ENCODE results near the gene PRSS33. TPM values are rescaled to one million over a fixed set of nuclear protein-coding genes. Genes with fewer than 3 reads are reported as not detected.

The PRSS33 gene
- total and polyA plus RNA-seq, 2 of the 8 experiments (the other 6 are each of a cell fraction or from before 2014, with no cell fraction given): 0.09 TPM; not detected in 1

DNA sequence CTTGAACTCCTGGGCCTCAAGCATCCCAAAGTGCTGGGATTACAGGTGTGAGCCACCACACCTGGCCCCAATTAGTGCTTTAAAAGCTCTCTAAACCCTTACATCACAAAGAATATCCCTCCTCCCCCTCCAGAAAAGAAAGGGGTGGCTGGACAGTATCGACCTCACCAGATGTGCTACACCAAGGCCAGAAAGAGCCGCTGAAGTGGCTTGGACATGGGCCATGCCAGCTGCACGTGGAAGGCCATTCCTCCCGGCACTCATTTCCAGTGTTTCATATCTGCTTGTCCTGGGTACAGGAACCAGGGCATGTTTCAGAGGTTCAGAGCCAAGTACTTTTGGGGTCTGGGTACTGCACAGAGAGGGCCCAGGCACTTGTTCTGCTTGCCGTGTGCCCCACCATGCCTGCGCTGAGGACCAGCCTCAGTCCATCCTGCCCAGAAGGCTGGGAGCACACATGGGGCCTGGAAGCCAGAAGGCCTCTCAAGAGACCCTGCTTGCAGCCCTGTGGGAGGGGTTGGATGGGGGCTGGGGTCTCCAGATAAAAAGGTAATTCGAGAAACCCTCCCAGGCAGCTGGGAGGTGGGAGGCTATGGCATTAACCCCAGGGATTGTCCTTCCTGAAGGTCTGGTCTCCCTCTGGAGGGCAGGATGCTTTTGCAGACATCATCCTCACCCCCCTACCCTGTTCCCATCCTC, 38.5 kb downstream of the PRSS33 start:
- CTCF ChIA-PET (ENCODE audit: partially characterized antibody): interaction anchor here (1.3 kb wide), 1 partner anchor 90 kb away, joined by 3 read pairs; no protein-coding TSS in a partner anchor

More for the DNA sequence above, 38.5 kb downstream of the PRSS33 start:
- Histone ChIP-seq H3K79me2 (ENCODE audit: control insufficient read depth in 1 of 2, insufficient read depth in 2 of 2, low read length in 2 of 2) (peaks cover 9 to 18% of the 10 kb centered on the region in 2 experiments), H2BK20ac (ENCODE audit: low read length) (no peak overlapping the region), H4K20me1 (replicated peaks in 1 of 2; ENCODE audit: control insufficient read depth in 1 of 2, insufficient read depth in 2 of 2, low read length in 2 of 2) (peaks cover under 1 to 2% of the 10 kb centered on the region in 2 experiments), H3K27ac (ENCODE audit: low read depth, low read length) (no peak overlapping the region), H3K4ac (replicated peaks; ENCODE audit: insufficient read length, low read depth, low read length) (no peak overlapping the region), H3K4me1 (replicated peaks in 1 of 4; ENCODE audit: control insufficient read depth in 3 of 4, insufficient read depth in 4 of 4, low read length in 3 of 4) (peaks cover 0 to 7% (median 3%) of the 10 kb centered on the region in 4 experiments; a peak in 6 of 7 replicates), H2BK12ac (ENCODE audit: low read depth, low read length) (no peak overlapping the region), H3K4me2 (ENCODE audit: insufficient read depth in 1 of 2, low read depth in 2 of 2, low read length in 2 of 2) (no peak overlapping the region), H2AFZ (ENCODE audit: low read length) (no peak overlapping the region), H2BK5ac (ENCODE audit: low read depth, low read length) (no peak overlapping the region; the same call in 1 of the 2 replicates), H3K56ac (replicated peaks; ENCODE audit: insufficient read length, low read depth, low read length) (no peak overlapping the region), H3K9ac (replicated peaks in 1 of 4; ENCODE audit: extremely low read depth in 1 of 4, low read depth in 3 of 4, low read length in 3 of 4) (no peak overlapping the region), H2BK15ac (ENCODE audit: low read length) (no peak overlapping the region), H2AK5ac (ENCODE audit: low read depth, low read length) (no peak overlapping the region), H3K4me3 (ENCODE audit: extremely low read depth in 1 of 4, insufficient read depth in 2 of 4, low read depth in 3 of 4, low read length in 4 of 4) (no peak overlapping the region), H3K18ac (ENCODE audit: extremely low read depth, low read length) (no peak overlapping the region), H3K23ac (ENCODE audit: insufficient read length) (no peak overlapping the region), H2BK120ac (replicated peaks; ENCODE audit: low read depth, low read length) (no peak overlapping the region), H3K27me3 (replicated peaks in 1 of 4; ENCODE audit: control insufficient read depth in 3 of 4, extremely low read depth in 1 of 4, insufficient read depth in 3 of 4, low read length in 3 of 4) (no peaks in the 10 kb centered on the region), H3K79me1 (ENCODE audit: low read depth, low read length) (peaks cover 5% of the 10 kb centered on the region), H4K5ac (ENCODE audit: insufficient read length, low read depth, low read length) (no peak overlapping the region), H3K9me3 (ENCODE audit: insufficient read depth in 2 of 2, low read depth in 1 of 2, low read length in 1 of 2) (no peaks in the 10 kb centered on the region), H3K14ac (ENCODE audit: insufficient read length) (no peak overlapping the region), H3K36me3 (ENCODE audit: control insufficient read depth in 2 of 4, insufficient read depth in 4 of 4, low read length in 3 of 4) (peaks cover 0 to 6% (median 0%) of the 10 kb centered on the region in 4 experiments; a peak in 1 of 8 replicates), H4K8ac (ENCODE audit: extremely low read depth, insufficient read depth, low read length) (0 out of 2 replicates have a peak overlapping the region, but pooled peaks have one; percentile 35), H4K91ac (replicated peaks; ENCODE audit: insufficient read length, low read length) (no peak overlapping the region), H3K23me2 (ENCODE audit: low read depth, low read length) (peaks cover 4% of the 10 kb centered on the region; the same call in 1 of the 2 replicates)
- POLR2A ChIA-PET (ENCODE audit: partially characterized antibody): interaction anchor here (1.2 to 8.3 kb wide), 3 partner anchors 10 to 29 kb away, joined by 3 to 96 read pairs (median 4); partner anchors contain the start of gene ELOB
- WGBS, 2 experiments (ENCODE audit: extremely low coverage in 1 of 2, insufficient coverage in 1 of 2, insufficient read length in 1 of 2, insufficient replicate concordance in 2 of 2, low coverage in 1 of 2, low lambda C conversion rate in 2 of 2, missing lambda C conversion rate in 1 of 2): 93% methylated on average over 7 of the region's 7 CpGs; no CpG with 5 or more reads in 1 of the 2 experiments
- DNase-seq (ENCODE audit: low read depth in 1 of 2, low spot score in 2 of 2) (no peak), FAIRE-seq (no peak)
- TF ChIP-seq SP2 (IDR thresholded peaks at IDR 0.05; ENCODE audit: low read length) (no peak), KDM5A (IDR thresholded peaks at IDR 0.05; ENCODE audit: low read length) (no peak), EP300 (IDR thresholded peaks at IDR 0.05; ENCODE audit: borderline replicate concordance in 1 of 2, low read depth in 2 of 2, low read length in 2 of 2) (no peak), POU5F1 (IDR thresholded peaks at IDR 0.05; ENCODE audit: low read depth, low read length) (no peak), NRF1 (IDR thresholded peaks at IDR 0.05; ENCODE audit: low read depth, low read length) (no peak), POLR2A (IDR thresholded peaks at IDR 0.05; ENCODE audit: control extremely low read depth in 1 of 2, low read depth in 2 of 2, low read length in 2 of 2) (no peak), RBBP5 (IDR thresholded peaks at IDR 0.05; ENCODE audit: borderline replicate concordance, low read depth, low read length) (no peak)
- TF ChIP-seq, protein P1, sequence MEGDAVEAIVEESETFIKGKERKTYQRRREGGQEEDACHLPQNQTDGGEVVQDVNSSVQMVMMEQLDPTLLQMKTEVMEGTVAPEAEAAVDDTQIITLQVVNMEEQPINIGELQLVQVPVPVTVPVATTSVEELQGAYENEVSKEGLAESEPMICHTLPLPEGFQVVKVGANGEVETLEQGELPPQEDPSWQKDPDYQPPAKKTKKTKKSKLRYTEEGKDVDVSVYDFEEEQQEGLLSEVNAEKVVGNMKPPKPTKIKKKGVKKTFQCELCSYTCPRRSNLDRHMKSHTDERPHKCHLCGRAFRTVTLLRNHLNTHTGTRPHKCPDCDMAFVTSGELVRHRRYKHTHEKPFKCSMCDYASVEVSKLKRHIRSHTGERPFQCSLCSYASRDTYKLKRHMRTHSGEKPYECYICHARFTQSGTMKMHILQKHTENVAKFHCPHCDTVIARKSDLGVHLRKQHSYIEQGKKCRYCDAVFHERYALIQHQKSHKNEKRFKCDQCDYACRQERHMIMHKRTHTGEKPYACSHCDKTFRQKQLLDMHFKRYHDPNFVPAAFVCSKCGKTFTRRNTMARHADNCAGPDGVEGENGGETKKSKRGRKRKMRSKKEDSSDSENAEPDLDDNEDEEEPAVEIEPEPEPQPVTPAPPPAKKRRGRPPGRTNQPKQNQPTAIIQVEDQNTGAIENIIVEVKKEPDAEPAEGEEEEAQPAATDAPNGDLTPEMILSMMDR (IDR thresholded peaks at IDR 0.05; ENCODE audit: control extremely low read depth in 1 of 3, insufficient read depth in 1 of 3, low read depth in 1 of 3, low read length in 3 of 3): no peak
